Activated CD4-positive, alpha-beta T cell treated with anti-CD3 and anti-CD28 coated beads, Interleukin-2, Interleukin-4, amounts not matched to agents 100 ng/mL and 50 ng/mL, durations not matched to agents 16 hours and 8 hours (primary cell): ENCODE data around the gene PRRG1.
"Not testable (repeated sequence)": the region's sequence is repeated elsewhere in the genome, so short reads cannot be mapped to it uniquely, and the experiment has no call there.

Experiments
- DNase-seq: peaks from one replicate; pipeline ENCODE4 v3.0.0-alpha.2; 2020; ENCODE audit warnings: low spot score

The PRRG1 gene

GRCh38 chrX:37378404-37378803 lies 29.2 kb downstream of the PRRG1 start:
- no peak for DNase-seq

GRCh38 chrX:37378830-37379229 lies 29.7 kb downstream of the PRRG1 start:
- DNase-seq: no peak

DNA sequence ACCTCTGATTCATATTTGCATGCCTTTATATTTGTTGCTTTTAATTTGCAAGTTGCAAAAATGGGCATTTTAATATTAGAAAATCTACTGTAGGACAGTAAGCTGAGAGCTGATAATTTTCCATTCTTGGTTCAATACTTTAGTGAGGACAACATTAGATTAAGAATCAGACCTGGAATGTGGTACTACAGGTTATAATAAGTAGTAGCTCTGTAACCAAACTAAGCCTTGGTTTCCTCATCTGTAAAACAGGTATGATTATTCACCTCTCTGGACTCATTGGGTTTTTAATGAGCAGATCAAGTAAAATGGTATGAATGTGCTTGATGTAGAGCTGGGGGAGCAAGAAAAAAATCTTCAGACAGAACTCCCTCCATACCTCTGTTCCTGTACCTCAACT lies 31.1 kb downstream of the PRRG1 start:
- DNase-seq: no peak

GRCh38 chrX:37380924-37381323 lies 31.8 kb downstream of the PRRG1 start:
- no peak for DNase-seq

DNA sequence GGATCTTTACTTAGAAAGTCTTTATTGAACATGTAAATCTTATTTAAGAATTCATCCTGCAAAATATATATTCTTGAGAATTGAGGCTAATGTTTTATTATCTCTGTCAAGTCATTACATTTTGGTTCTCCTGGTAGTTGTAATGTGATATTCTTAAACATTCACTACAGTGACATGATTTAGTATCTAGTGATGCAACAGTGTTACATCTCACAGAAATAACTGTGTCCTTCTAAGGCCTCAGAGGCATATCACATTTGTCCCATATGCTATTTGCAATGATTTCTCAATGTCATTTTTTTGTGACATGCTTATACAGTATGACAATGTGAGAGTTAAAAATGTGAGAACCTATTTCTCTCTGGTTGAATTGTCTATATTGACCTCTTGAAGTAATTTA lies 34.1 kb downstream of the PRRG1 start:
- no peak for DNase-seq

DNA sequence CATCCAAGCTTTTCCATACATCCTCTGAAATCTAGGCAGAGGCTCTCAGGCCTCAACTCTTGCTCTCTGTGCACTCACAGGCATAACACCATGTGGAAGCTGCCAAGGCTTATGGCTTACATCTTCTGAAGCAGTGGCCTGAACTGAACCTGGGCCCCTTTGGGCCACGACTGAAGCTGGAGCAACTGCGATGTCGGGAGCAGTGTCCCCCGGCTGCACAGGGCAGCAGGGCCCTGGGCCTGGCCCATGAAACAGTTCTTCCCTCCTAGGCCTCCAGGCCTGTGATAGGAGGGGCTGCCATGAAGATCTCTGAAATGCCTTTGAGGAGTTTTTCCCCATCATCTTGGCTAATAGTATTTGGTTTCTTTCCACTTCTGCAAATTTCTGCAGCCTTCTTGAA lies 39.2 kb downstream of the PRRG1 start:
- no peak for DNase-seq

- DNase-seq: no peak
These were observed 56.8 kb downstream of the PRRG1 start for GRCh38 chrX:37405956-37406355.

- DNase-seq: no peak
These were observed 58.6 kb downstream of the PRRG1 start for GRCh38 chrX:37407736-37408135.

DNA sequence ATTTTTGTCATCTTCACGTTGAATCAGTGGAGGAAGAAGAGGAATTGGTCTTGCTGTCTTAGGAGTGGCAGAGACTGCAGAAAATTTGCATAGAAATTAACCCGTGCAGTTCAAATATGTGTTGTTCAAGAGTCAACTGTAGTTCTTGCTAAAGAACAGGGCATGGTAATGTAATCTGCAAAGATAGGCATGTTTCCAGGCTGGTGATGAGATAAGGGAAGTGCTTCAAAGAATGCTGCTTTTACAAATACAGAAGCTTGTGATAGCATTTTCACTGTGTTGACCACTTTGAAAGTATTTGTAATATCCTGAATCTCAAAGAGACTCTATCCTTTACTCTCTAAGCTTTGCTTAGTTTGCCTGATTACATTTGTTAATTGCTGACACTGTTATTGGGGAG lies 60.1 kb downstream of the PRRG1 start:
- no peak for DNase-seq

- DNase-seq: no peak
These were observed 71.0 kb downstream of the PRRG1 start for GRCh38 chrX:37420185-37420584.

DNA sequence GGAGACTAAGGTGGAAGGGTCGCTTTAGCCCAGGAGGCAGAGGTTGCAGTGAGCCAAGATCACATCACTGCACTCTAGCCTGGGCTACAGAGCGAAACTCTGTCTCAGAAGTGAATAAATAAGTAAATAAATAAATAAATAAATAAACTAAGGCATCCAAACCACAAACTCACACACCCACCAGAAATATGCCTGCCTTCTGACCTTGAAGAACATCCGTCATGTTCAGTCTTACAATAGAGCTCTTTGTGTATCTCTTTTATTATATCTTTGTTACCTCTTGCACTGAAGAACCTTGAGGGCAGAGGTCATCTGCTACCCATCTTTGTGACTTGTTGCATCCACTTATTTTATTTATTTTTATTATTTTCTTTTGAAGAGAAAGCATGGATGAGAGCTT lies 71.6 kb downstream of the PRRG1 start:
- no peak for DNase-seq

DNA sequence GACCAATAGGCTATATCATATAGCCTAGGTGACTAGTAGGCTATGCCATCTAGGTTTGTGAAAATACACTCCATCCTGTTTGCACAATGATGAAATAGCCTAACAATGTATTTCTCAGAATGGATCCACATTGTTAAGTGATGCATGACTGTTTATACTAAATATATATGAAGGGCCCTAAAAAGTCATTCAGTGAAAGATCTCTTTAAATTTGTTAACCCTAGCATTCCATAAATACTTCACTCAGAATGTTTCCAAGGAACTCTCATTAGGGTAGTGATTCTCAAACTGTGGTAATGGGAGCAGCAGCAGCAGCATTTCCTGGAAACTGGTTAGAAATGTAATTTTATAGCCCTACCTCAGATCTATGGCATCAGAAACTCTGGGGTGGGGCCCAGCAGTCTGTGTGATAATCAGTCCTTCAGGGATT lies 74.9 kb downstream of the PRRG1 start:
- DNase-seq: no peak

GRCh38 chrX:37425370-37425769 lies 76.2 kb downstream of the PRRG1 start:
- no peak for DNase-seq

DNA sequence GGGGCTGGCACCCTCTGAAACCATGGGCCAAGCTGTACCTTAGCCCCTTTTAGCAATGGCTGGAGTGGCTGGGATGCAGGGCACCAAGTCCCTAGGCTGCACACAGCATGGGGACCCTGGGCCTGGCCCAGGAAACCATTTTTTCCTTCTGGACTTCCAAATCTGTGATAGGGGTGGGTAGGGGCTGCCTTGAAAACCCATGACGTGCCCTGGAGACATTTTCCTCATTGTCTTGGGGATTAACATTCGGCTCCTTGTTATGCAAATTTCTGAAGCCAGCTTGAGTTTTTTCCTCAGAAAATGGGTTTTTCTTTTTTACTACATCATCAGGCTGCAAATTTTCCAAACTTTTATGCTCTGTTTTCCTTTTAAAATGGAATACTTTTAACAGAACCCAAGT lies 79.8 kb downstream of the PRRG1 start:
- DNase-seq: not testable (repeated sequence)

GRCh38 chrX:37434362-37434761 lies 85.2 kb downstream of the PRRG1 start:
- no peak for DNase-seq

- DNase-seq: no peak
These were observed 88.0 kb downstream of the PRRG1 start for GRCh38 chrX:37437160-37437559.

- no peak for DNase-seq
These were observed 92.2 kb downstream of the PRRG1 start for GRCh38 chrX:37441377-37441776.

- DNase-seq: no peak
These were observed 96.0 kb downstream of the PRRG1 start for GRCh38 chrX:37445182-37445581.

GRCh38 chrX:37453821-37454220 lies 104.7 kb downstream of the PRRG1 start:
- DNase-seq: no peak

DNA sequence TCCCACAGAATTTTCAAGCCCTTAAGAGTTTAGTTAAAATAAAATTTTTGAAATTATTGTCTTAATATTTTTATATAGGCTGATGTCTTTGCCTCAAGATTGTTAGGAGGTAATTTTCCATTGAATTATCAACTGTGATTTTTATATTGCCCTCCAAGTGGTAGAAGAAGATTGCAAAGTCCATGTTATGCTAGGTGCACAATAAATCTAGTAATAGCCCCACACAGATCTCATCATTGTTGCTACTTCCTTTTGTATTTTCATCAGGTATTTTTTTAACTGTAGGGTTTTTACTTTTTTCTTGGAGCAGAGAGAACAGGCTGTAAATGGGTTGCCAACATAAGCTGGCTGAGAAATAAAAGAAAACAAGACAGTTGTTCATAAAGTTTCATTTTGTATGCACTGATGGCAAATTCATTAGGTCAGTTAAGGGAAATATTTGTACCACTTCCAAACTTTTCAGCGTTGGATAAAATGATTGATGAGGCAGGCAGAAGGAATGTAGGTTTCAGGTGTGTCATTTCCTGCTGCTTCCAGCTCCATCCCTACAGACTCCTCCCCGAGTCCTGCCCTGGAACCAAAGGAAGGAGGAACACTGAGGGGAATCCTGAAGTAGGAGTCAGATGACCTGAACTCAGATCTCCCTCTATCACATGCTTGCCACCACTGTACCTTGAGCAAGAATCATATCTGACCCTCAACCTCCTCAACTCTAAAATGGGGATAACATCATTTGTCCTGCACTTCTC lies 105.5 kb downstream of the PRRG1 start:
- no peak for DNase-seq

DNA sequence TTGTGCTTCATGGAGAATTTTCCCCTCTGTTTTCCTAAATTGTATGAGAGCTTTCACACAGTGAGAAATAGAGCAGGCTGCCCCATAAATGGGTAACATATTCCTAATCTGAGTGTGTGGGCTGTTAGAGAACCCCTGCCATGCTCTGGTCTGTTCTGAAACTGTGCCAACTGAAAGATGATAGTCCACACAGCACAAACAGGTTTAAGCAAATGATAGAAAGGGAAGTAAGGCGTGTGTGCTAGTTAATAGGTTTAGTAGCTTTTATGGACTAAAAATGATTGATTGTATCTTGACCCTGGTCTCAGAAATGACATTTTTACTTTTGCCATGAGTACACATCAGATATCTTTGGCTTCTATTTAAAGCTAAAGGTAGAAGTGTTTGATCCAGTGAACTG lies 106.2 kb downstream of the PRRG1 start:
- no peak for DNase-seq

DNA sequence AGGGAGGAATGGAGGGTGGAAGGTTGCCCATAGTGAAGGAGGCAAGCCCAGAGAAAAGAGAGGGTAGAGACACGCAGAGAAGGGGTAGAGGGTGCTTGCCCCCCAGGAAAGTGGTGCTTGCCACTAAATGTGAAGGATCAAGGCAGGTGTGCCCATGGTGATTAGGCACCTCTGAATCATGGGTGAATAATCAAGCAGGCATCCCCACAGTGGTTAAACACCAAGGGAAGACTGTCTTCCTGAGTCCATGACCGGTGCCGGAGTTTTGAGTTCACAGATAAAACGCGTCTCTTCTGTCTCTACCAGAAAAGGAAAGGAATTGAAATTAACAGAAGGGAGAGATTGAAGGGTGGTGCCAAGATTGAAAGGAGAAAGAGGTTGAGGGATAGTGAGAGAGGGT lies 111.1 kb downstream of the PRRG1 start:
- DNase-seq: not testable (repeated sequence)

DNA sequence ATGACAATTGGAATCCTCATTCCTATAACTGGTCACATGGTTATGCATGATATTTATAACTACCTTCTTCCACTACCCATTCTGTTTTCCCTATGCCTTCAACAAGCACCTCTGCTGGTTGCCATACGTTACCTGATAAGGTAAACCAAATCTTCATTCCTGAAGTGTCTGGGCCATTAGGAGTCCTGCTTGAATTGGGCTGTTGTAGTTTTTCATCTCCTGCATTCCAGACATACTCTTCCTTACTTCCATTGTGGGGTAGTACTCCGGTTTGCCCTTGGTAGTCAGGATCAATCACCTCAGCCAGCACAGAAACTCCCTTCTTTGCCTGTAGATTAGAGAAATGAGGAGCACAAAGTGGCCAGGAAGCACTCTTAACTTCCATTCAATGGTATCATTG lies 113.2 kb downstream of the PRRG1 start:
- no peak for DNase-seq

- DNase-seq: no peak
These were observed 119.1 kb downstream of the PRRG1 start for GRCh38 chrX:37468124-37468739.
